Upper lobe of right lung (tissue), 1 donor: Measurements from ENCODE around the gene NHSL2. TPM values are rescaled to one million over a fixed set of nuclear protein-coding genes. Genes with fewer than 3 reads are reported as not detected.
"Not testable (repeated sequence)": the region's sequence is repeated elsewhere in the genome, so short reads cannot be mapped to it uniquely, and the experiment has no call there.

ENCODE experiments used
- ATAC-seq: fragments of 200-7000 bp; cut with Tn5 transposase; one replicate; pipeline ENCODE4 v1.9.1; 2020; ENCODE audit warnings: mild to moderate bottlenecking, moderate library complexity
- DNase-seq: peaks from one replicate; pipeline ENCODE4 v3.0.0-alpha.2; 2020
- H3K27ac ChIP-seq: fragments of 200-600 bp; one replicate; pipeline ENCODE4 v1.8.0; 2022
- H3K27me3 ChIP-seq: fragments of 200-600 bp; one replicate; pipeline ENCODE4 v1.8.0; 2022; ENCODE audit warnings: mild to moderate bottlenecking
- H3K36me3 ChIP-seq: fragments of 200-600 bp; one replicate; pipeline ENCODE4 v1.8.0; 2022
- H3K4me1 ChIP-seq: fragments of 200-600 bp; one replicate; pipeline ENCODE4 v1.8.0; 2022
- H3K4me3 ChIP-seq: fragments of 200-600 bp; one replicate; pipeline ENCODE4 v1.8.0; 2022; ENCODE audit warnings: mild to moderate bottlenecking
- H3K9me3 ChIP-seq: fragments of 200-600 bp; one replicate; pipeline ENCODE4 v1.8.0; 2022
- CTCF ChIP-seq: fragments of 200-600 bp; IDR thresholded peaks from one replicate; pipeline ENCODE4 v1.8.0; 2022; ENCODE audit warnings: antibody characterized with exemption
- intact Hi-C: fragments of 100-400 bp; cut with DNase I; formaldehyde crosslinking; loops from one replicate; pipeline ENCODE4 v1.11.0; 2022
- long read RNA-seq: library from polyadenylated mRNA; unstranded; transcript quantifications from one replicate; pipeline ENCODE4 v2.0.0, GENCODE V29; 2021
- total RNA-seq: library from RNA; stranded (reverse); fragmentation: NEBNext Ultra II Directional; extraction: Animal tissue kit (Norgen Biotek cat#: 25700); gene quantifications from one replicate; pipeline ENCODE4 v1.2.1, GENCODE V29; 2021
- donor health status: DM: no; HTN: yes; CAD: no; lungs with severe emphysema.

Gene NHSL2
- total RNA-seq: 17.3 TPM
- long read RNA-seq, partial matches to known transcripts: 0 of 11 reads
- long read RNA-seq, other reads (novel, unspliced or antisense): 11 of 11 reads

- H3K27me3 ChIP-seq: no peaks in the 10 kb centered on the region
These were observed at the start of gene NHSL2 for GRCh38 chrX:71910643-71910985. Gene NHSL2, plus strand, starts transcription at chrX:71910845.

GRCh38 chrX:71867680-71868079 lies 43.0 kb upstream of the NHSL2 start:
- no peak overlapping the region for H3K27ac ChIP-seq
- no peaks in the 10 kb centered on the region for H3K9me3 ChIP-seq
- H3K36me3 ChIP-seq: no peaks in the 10 kb centered on the region
- H3K4me1 ChIP-seq: no peaks in the 10 kb centered on the region
- H3K4me3 ChIP-seq: no peak overlapping the region
- DNase-seq (no peak), ATAC-seq (no peak)
- intact Hi-C loops: no loop called here
- TF ChIP-seq CTCF: no peak
- H3K27me3 ChIP-seq: no peaks in the 10 kb centered on the region

More at GRCh38 chrX:71910643-71910985, at the start of gene NHSL2:
- H3K4me3 ChIP-seq: peak within 1 kb of the TSS; percentile 44
- no peaks in the 10 kb centered on the region for H3K4me1 ChIP-seq
- no peak for DNase-seq
- H3K9me3 ChIP-seq: no peaks in the 10 kb centered on the region
- no peak within 1 kb of the TSS for H3K27ac ChIP-seq
- H3K36me3 ChIP-seq: no peaks in the 10 kb centered on the region
- intact Hi-C loops: no loop called here
- TF ChIP-seq CTCF: no peak
- ATAC-seq: peak; percentile 55

- intact Hi-C loops: not testable (repeated sequence)
These were observed 41.1 kb upstream of the NHSL2 start for GRCh38 chrX:71869566-71869965.

GRCh38 chrX:71870208-71871098 lies 40.2 kb upstream of the NHSL2 start:
- Histone ChIP-seq H3K27me3 (no peaks in the 10 kb centered on the region), H3K36me3 (no peaks in the 10 kb centered on the region), H3K9me3 (no peaks in the 10 kb centered on the region), H3K27ac (no peak overlapping the region), H3K4me1 (no peaks in the 10 kb centered on the region), H3K4me3 (no peak overlapping the region)
- TF ChIP-seq CTCF: no peak
- intact Hi-C loops: no loop called here
- no peak for DNase-seq
- ATAC-seq: peak; percentile 47

More at GRCh38 chrX:71869566-71869965, 41.1 kb upstream of the NHSL2 start:
- not testable (repeated sequence) for H3K36me3 ChIP-seq, ATAC-seq, H3K4me1 ChIP-seq, DNase-seq, H3K9me3 ChIP-seq, H3K27me3 ChIP-seq, H3K27ac ChIP-seq, H3K4me3 ChIP-seq

- ATAC-seq (no peak), DNase-seq (no peak)
- intact Hi-C loops: no loop called here
- H3K4me3 ChIP-seq: no peak overlapping the region
- H3K27me3 ChIP-seq: no peaks in the 10 kb centered on the region
- no peaks in the 10 kb centered on the region for H3K36me3 ChIP-seq
- H3K9me3 ChIP-seq: no peaks in the 10 kb centered on the region
- H3K4me1 ChIP-seq: no peaks in the 10 kb centered on the region
- TF ChIP-seq CTCF: no peak
- no peak overlapping the region for H3K27ac ChIP-seq
These were observed 39.3 kb upstream of the NHSL2 start for GRCh38 chrX:71871367-71871766.
